ENCODE data around the gene TSPO.
"Not testable (repeated sequence)": the region's sequence is repeated elsewhere in the genome, so short reads cannot be mapped to it uniquely, and the experiment has no call there.

TSPO gene

GRCh38 chr22:43131773-43132501 is 19.4 kb upstream of the TSPO start:
- no peak for DNase-seq

- DNase-seq, result no peak
Observed at GRCh38 chr22:43133401-43133800, 18.0 kb upstream of the TSPO start.

GRCh38 chr22:43134553-43134952 is 16.8 kb upstream of the TSPO start:
- DNase-seq, result no peak

GRCh38 chr22:43135565-43135964 is 15.8 kb upstream of the TSPO start:
- no peak for DNase-seq

- DNase-seq, result no peak
Observed at GRCh38 chr22:43136255-43136654, 15.1 kb upstream of the TSPO start.

GRCh38 chr22:43136801-43137200 is 14.6 kb upstream of the TSPO start:
- DNase-seq, result no peak

- peak; percentile 71 for DNase-seq
Observed at GRCh38 chr22:43142880-43143562, 8.3 kb upstream of the TSPO start, which contains the start of gene MCAT. MCAT (minus strand) TSS chr22:43143398; CDS start chr22:43143348, 50 bp downstream.

- no peak for DNase-seq
Observed at GRCh38 chr22:43144949-43145348, 6.4 kb upstream of the TSPO start.

GRCh38 chr22:43145371-43145770 is 6.0 kb upstream of the TSPO start:
- DNase-seq, result not testable (repeated sequence)

- not testable (repeated sequence) for DNase-seq
Observed at GRCh38 chr22:43146332-43146731, 5.0 kb upstream of the TSPO start.

GRCh38 chr22:43147821-43148220 is 3.5 kb upstream of the TSPO start:
- no peak for DNase-seq

- no peak for DNase-seq
Observed at GRCh38 chr22:43148581-43148980, 2.8 kb upstream of the TSPO start.

GRCh38 chr22:43150731-43151206 is 590 bp upstream of the TSPO start:
- no peak for DNase-seq

- no peak for DNase-seq
Observed at GRCh38 chr22:43152003-43152356, 621 bp downstream of the TSPO start.

- no peak for DNase-seq
Observed at GRCh38 chr22:43152357-43153071, 1.2 kb downstream of the TSPO start.

- no peak for DNase-seq
Observed at GRCh38 chr22:43153899-43154298, 2.5 kb downstream of the TSPO start.

GRCh38 chr22:43154887-43155536 is 3.7 kb downstream of the TSPO start:
- no peak for DNase-seq

- no peak for DNase-seq
Observed at GRCh38 chr22:43155789-43156188, 4.4 kb downstream of the TSPO start.

GRCh38 chr22:43156413-43156812 is 5.1 kb downstream of the TSPO start:
- DNase-seq, result no peak

- DNase-seq, result no peak
Observed at GRCh38 chr22:43157874-43158546, 6.7 kb downstream of the TSPO start.

GRCh38 chr22:43158778-43159483 is 7.6 kb downstream of the TSPO start:
- no peak for DNase-seq

Data from NCI-H1105 treated with DMSO at 0.1 percent for 48 hours (cell line).